B cell (primary cell): Measurements from ENCODE around the gene HINFP. TPM values are rescaled to one million over a fixed set of nuclear protein-coding genes. Genes with fewer than 3 reads are reported as not detected.

Source experiments
- ATAC-seq: fragments of 200-7000 bp; cut with Tn5 transposase; one replicate; pipeline ENCODE4 v1.10.0; 2021; ENCODE audit warnings: low read depth, mild to moderate bottlenecking, moderate number of reproducible peaks, moderate library complexity
- CTCF ChIA-PET: fragments of 350-600 bp; sonication (Branson Sonifier 250); formaldehyde crosslinking; loops from one replicate; lab custom pipeline; 2021; ENCODE audit warnings: antibody characterized with exemption, inconsistent platforms; lab: Charles Lee
- POLR2A ChIA-PET: fragments of 350-600 bp; sonication (Branson Sonifier 250); formaldehyde crosslinking; loops from one replicate; lab custom pipeline; 2021; ENCODE audit warnings: antibody characterized with exemption; lab: Charles Lee
- DNase-seq: peaks from one replicate; pipeline ENCODE4 v3.0.0; 2013
- H2AFZ ChIP-seq: 2 replicates; pipeline ENCODE4 v1.6.1; 2012; ENCODE audit warnings: mild to moderate bottlenecking, low read depth, low read length; ENCODE audit not compliant: insufficient read depth, poor library complexity, severe bottlenecking
- H3K27ac ChIP-seq, 2 donors: 1 replicate in 1 of 2; 2 replicates in 1 of 2; pipeline ENCODE4 v1.5.1; 2012 to 2013; ENCODE audit warnings: low read length in 2 of 2, mild to moderate bottlenecking in 2 of 2, moderate library complexity in 1 of 2
- H3K27me3 ChIP-seq, 4 experiments: fragments of 200-600 bp in 1 of 4; sonication (generic) in 1 of 4; replicated peaks in 1 of 4; 1 replicate in 2 of 4; 2 replicates in 2 of 4; pipeline versions ENCODE4 v1.6.1 to v1.7.0; 2013 to 2016; ENCODE audit warnings: low read length in 3 of 4, mild to moderate bottlenecking in 2 of 4, mixed read lengths in 1 of 4, moderate library complexity in 1 of 4; ENCODE audit not compliant: insufficient read depth in 4 of 4, control insufficient read depth in 3 of 4; ENCODE audit errors: control extremely low read depth in 1 of 4
- H3K36me3 ChIP-seq, 2 experiments: replicated peaks in 1 of 2; 1 replicate in 1 of 2; 2 replicates in 1 of 2; pipeline versions ENCODE4 v1.6.1 to v1.7.1; 2013; ENCODE audit warnings: low read length in 1 of 2; ENCODE audit not compliant: insufficient read depth in 2 of 2, control insufficient read depth in 1 of 2; ENCODE audit errors: control extremely low read depth in 1 of 2, extremely low read depth in 1 of 2
- H3K4me1 ChIP-seq, 2 donors: fragments of 200-600 bp in 1 of 2; sonication (generic) in 1 of 2; 1 replicate in 1 of 2; 2 replicates in 1 of 2; pipeline versions ENCODE4 v1.5.1 to v1.6.1; 2013 to 2017; ENCODE audit warnings: low read length in 2 of 2; ENCODE audit not compliant: control insufficient read depth in 2 of 2, insufficient read depth in 2 of 2
- H3K4me2 ChIP-seq: replicated peaks from 2 replicates; pipeline ENCODE3; 2012; ENCODE audit warnings: mild to moderate bottlenecking, low read depth, low read length; ENCODE audit not compliant: poor library complexity, severe bottlenecking
- H3K4me3 ChIP-seq, 5 experiments: fragments of 200-600 bp in 1 of 5; sonication (generic) in 1 of 5; 1 replicate in 3 of 5; 2 replicates in 2 of 5; pipeline versions ENCODE4 v1.5.1 to v1.7.0; 2011 to 2016; ENCODE audit warnings: low read length in 4 of 5, mild to moderate bottlenecking in 4 of 5, low read depth in 2 of 5, control low read depth in 1 of 5, moderate library complexity in 1 of 5; ENCODE audit not compliant: insufficient read depth in 1 of 5; ENCODE audit errors: control extremely low read depth in 1 of 5, extremely low read depth in 1 of 5
- H3K79me2 ChIP-seq: fragments of 200-600 bp; sonication (generic); one replicate; pipeline ENCODE4 v1.6.0; 2016; ENCODE audit warnings: low read length; ENCODE audit not compliant: control insufficient read depth, insufficient read depth
- H3K9ac ChIP-seq: fragments of 200-600 bp; sonication (generic); 2 replicates; pipeline ENCODE4 v1.6.1; 2017; ENCODE audit warnings: mild to moderate bottlenecking, low read length, moderate library complexity
- H3K9me3 ChIP-seq, 3 donors: one replicate each; pipeline versions ENCODE4 v1.6.1 to v1.7.1; 2013; ENCODE audit warnings: low read length in 2 of 3; ENCODE audit not compliant: control insufficient read depth in 2 of 3, insufficient read depth in 1 of 3; ENCODE audit errors: control extremely low read depth in 1 of 3
- H4K20me1 ChIP-seq: 2 replicates; pipeline ENCODE4 v1.6.0; 2012; ENCODE audit warnings: mild to moderate bottlenecking, low read length; ENCODE audit not compliant: insufficient read depth, control insufficient read depth, poor library complexity, severe bottlenecking
- H3K27ac Mint-ChIP-seq: one replicate; pipeline ENCODE4 v1.8.0; 2021; ENCODE audit warnings: mixed read lengths
- H3K27me3 Mint-ChIP-seq: one replicate; pipeline ENCODE4 v1.8.0; 2021; ENCODE audit warnings: mixed read lengths
- H3K4me1 Mint-ChIP-seq: one replicate; pipeline ENCODE4 v1.8.0; 2021; ENCODE audit warnings: mixed read lengths
- H3K4me3 Mint-ChIP-seq: one replicate; pipeline ENCODE4 v1.8.0; 2021; ENCODE audit warnings: mixed read lengths
- H3K9me3 Mint-ChIP-seq: one replicate; pipeline ENCODE4 v1.8.0; 2022; ENCODE audit warnings: mixed read lengths; ENCODE audit not compliant: insufficient read depth
- CTCF ChIP-seq: fragments of 200-600 bp; IDR thresholded peaks from one replicate; pipeline ENCODE4 v1.8.0; 2022; ENCODE audit warnings: antibody characterized with exemption, mild to moderate bottlenecking
- EZH2 ChIP-seq: IDR thresholded peaks from 2 replicates; pipeline ENCODE4 v1.6.1; 2012; ENCODE audit warnings: borderline replicate concordance, low read depth, mild to moderate bottlenecking, moderate library complexity, low read length; ENCODE audit not compliant: insufficient read depth, poor library complexity, severe bottlenecking
- WGBS: methylation state at CpG from one replicate; pipeline ENCODE4 v1.1.5; 2013; ENCODE audit warnings: missing lambda C conversion rate; ENCODE audit not compliant: insufficient coverage; 5-methylcytosine and 5-hydroxymethylcytosine counted together
- intact Hi-C: fragments of 100-400 bp; cut with micrococcal nuclease; formaldehyde crosslinking; loops from one replicate; pipeline ENCODE4 v1.10.0; 2022
- polyA plus RNA-seq: library from polyadenylated mRNA; depleted of rRNA; stranded (reverse); fragments of >200 nt; gene quantifications from 2 replicates; pipeline ENCODE4 v1.2.3, GENCODE V29; 2012
- total RNA-seq, 2 donors: library from RNA; stranded (reverse); fragments of 120-200 nt in 1 of 2; gene quantifications; 1 replicate in 1 of 2; 2 replicates in 1 of 2; pipeline versions ENCODE4 v1.2.3 to v1.2.4, GENCODE V29; 2013 to 2022

Gene HINFP
- total and polyA plus RNA-seq, 2 donors (not counting 1 experiment from before 2014, with no cell fraction given), result 60.6 to 78.7 TPM

DNA sequence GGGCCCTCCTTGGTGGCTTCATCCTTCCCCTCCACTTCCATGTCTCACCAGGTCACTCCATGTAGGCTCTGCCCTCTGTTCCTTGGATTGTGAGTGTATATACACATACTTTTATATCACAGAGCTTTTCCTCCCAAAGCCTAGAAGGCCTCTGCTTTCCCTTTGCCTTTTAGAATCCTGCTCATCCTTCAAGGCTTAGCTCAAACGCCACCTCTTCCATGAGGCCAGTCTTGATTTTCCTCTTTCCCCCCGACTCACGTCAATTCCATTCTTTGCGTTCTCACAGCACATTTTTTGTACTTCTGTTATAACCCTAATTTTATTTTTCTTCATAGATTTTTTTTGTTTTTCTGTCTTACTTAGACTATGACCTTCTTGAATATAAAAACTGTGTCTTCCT lies 31.2 kb downstream of the HINFP start:
- DNase-seq (no peak), ATAC-seq (no peak)
- WGBS, result 94% methylated on average over 2 of the region's 4 CpGs
- Histone ChIP-seq H2AFZ (no peak overlapping the region), H3K9me3 (peaks cover 0 to 4% (median 0%) of the 10 kb centered on the region in 3 donors), H3K9ac (no peak overlapping the region), H3K27me3 (peaks cover 0 to 55% (median 21%) of the 10 kb centered on the region in 4 experiments), H3K27ac (no peak overlapping the region), H3K4me3 (no peak overlapping the region), H3K4me2 (no peak overlapping the region), H3K4me1 (peaks cover 13 to 22% of the 10 kb centered on the region in 2 donors), H4K20me1 (no peaks in the 10 kb centered on the region), H3K36me3 (no peaks in the 10 kb centered on the region), H3K79me2 (no peaks in the 10 kb centered on the region)
- ChIA-PET POLR2A (no interaction called here), CTCF (interaction anchor here (1.2 kb wide), 1 partner anchor 203 kb away, joined by 3 read pairs; no protein-coding TSS in a partner anchor)
- Mint-ChIP-seq H3K27ac (no peak overlapping the region), H3K27me3 (peaks cover 57% of the 10 kb centered on the region), H3K4me3 (no peak overlapping the region), H3K4me1 (peaks cover 19% of the 10 kb centered on the region), H3K9me3 (no peaks in the 10 kb centered on the region)
- no peak for TF ChIP-seq EZH2
- no peak for TF ChIP-seq CTCF
- intact Hi-C loops, result no loop called here

DNA sequence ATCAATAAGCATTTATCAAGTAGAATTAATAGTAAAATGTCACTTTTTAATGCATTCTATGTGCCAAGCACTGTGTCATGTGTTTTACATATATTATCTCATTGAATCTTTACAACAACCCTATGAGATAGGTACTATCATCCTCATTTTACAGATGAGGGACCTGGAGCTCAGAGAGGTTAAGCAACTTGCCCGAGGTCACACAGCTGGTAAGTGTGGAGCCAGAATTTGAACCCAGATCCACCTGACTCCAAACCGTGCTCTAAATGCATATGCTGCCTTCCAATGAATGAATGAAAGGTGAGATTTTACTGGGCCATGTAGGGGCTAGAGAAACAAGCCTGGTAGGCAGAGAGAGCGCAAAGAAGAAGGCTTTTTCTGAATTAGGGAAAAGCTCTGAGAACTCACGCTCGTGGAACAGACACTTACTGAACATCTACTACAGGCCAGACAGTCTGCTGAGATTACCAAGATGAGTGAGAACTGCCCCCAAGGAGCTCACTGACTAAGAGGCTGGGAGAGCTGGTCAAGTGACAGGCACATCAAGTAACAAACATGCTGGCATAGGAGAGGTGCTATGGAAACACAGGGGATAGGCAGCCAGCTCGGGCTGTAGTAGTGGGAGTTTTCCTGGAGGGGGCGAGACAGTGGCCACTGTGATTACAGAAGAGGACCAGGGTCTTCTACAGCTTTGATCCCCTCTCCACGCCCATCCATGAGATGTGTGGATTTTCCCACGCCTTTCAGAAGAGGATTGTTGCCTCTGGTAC lies 31.9 kb downstream of the HINFP start:
- H3K4me1 Mint-ChIP-seq, result peaks cover 16% of the 10 kb centered on the region
- no peak overlapping the region for H3K27ac ChIP-seq
- DNase-seq (no peak), ATAC-seq (no peak)
- ChIA-PET CTCF (interaction anchor here (0.7 to 1.2 kb wide), 2 partner anchors 16 to 203 kb away, joined by 3 read pairs; partner anchors contain the start of gene NLRX1), POLR2A (no interaction called here)
- H3K4me3 ChIP-seq, result no peak overlapping the region
- no peaks in the 10 kb centered on the region for H3K9me3 Mint-ChIP-seq
- no peak overlapping the region for H3K9ac ChIP-seq
- no peak overlapping the region for H3K4me2 ChIP-seq
- no peaks in the 10 kb centered on the region for H4K20me1 ChIP-seq
- H2AFZ ChIP-seq, result no peak overlapping the region
- H3K27me3 ChIP-seq, result peaks cover 0 to 49% (median 17%) of the 10 kb centered on the region in 4 experiments
- H3K9me3 ChIP-seq, result peaks cover 0 to 4% (median 0%) of the 10 kb centered on the region in 3 donors
- peaks cover 13 to 18% of the 10 kb centered on the region in 2 donors for H3K4me1 ChIP-seq
- H3K27me3 Mint-ChIP-seq, result peaks cover 51% of the 10 kb centered on the region
- intact Hi-C loops, result no loop called here
- H3K4me3 Mint-ChIP-seq, result no peak overlapping the region
- TF ChIP-seq EZH2 (no peak), CTCF (no peak)
- H3K79me2 ChIP-seq, result no peaks in the 10 kb centered on the region
- no peaks in the 10 kb centered on the region for H3K36me3 ChIP-seq
- whole genome bisulfite sequencing, result 90% methylated on average over 4 of the region's 9 CpGs
- H3K27ac Mint-ChIP-seq, result no peak overlapping the region
